Measurements from ENCODE around the gene EXD2.

GRCh38 chr14:69237142-69237541 is 45.8 kb downstream of the EXD2 start:
- TF ChIP-seq POLR2AphosphoS5 (IDR thresholded peaks at IDR 0.05; ENCODE audit: borderline replicate concordance, low read depth, low read length) (no peak), EZH2 (IDR thresholded peaks at IDR 0.05) (no peak)

Measured in SK-N-MC (cell line).